ENCODE measurements around the gene SBF2.

GRCh38 chr11:10130875-10131274 is 163.1 kb downstream of the SBF2 start:
- TF ChIP-seq TAL1 (IDR thresholded peaks at IDR 0.05) (no peak), E2F4 (CRISPR knock-in tag; IDR thresholded peaks at IDR 0.05; ENCODE audit: low read depth) (no peak), TAF1 (IDR thresholded peaks at IDR 0.05; ENCODE audit: control insufficient read depth, extremely low read depth, insufficient read depth, low read length, severe bottlenecking) (no peak), DPF2 (IDR thresholded peaks at IDR 0.05) (no peak), RBBP5 (IDR thresholded peaks at IDR 0.05; ENCODE audit: borderline replicate concordance, insufficient read depth, low read length, poor library complexity, severe bottlenecking) (no peak), MED1 (CRISPR knock-in tag; IDR thresholded peaks at IDR 0.05; ENCODE audit: borderline replicate concordance) (no peak), PTBP1 (IDR thresholded peaks at IDR 0.05; ENCODE audit: low read depth, low read length) (no peak)
- TF ChIP-seq, protein P1, sequence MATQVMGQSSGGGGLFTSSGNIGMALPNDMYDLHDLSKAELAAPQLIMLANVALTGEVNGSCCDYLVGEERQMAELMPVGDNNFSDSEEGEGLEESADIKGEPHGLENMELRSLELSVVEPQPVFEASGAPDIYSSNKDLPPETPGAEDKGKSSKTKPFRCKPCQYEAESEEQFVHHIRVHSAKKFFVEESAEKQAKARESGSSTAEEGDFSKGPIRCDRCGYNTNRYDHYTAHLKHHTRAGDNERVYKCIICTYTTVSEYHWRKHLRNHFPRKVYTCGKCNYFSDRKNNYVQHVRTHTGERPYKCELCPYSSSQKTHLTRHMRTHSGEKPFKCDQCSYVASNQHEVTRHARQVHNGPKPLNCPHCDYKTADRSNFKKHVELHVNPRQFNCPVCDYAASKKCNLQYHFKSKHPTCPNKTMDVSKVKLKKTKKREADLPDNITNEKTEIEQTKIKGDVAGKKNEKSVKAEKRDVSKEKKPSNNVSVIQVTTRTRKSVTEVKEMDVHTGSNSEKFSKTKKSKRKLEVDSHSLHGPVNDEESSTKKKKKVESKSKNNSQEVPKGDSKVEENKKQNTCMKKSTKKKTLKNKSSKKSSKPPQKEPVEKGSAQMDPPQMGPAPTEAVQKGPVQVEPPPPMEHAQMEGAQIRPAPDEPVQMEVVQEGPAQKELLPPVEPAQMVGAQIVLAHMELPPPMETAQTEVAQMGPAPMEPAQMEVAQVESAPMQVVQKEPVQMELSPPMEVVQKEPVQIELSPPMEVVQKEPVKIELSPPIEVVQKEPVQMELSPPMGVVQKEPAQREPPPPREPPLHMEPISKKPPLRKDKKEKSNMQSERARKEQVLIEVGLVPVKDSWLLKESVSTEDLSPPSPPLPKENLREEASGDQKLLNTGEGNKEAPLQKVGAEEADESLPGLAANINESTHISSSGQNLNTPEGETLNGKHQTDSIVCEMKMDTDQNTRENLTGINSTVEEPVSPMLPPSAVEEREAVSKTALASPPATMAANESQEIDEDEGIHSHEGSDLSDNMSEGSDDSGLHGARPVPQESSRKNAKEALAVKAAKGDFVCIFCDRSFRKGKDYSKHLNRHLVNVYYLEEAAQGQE (IDR thresholded peaks at IDR 0.05; ENCODE audit: borderline replicate concordance): no peak
- TF ChIP-seq, protein P1 (CRISPR knock-in tag; IDR thresholded peaks at IDR 0.05; ENCODE audit: low read depth): no peak
- TF ChIP-seq, protein P2, sequence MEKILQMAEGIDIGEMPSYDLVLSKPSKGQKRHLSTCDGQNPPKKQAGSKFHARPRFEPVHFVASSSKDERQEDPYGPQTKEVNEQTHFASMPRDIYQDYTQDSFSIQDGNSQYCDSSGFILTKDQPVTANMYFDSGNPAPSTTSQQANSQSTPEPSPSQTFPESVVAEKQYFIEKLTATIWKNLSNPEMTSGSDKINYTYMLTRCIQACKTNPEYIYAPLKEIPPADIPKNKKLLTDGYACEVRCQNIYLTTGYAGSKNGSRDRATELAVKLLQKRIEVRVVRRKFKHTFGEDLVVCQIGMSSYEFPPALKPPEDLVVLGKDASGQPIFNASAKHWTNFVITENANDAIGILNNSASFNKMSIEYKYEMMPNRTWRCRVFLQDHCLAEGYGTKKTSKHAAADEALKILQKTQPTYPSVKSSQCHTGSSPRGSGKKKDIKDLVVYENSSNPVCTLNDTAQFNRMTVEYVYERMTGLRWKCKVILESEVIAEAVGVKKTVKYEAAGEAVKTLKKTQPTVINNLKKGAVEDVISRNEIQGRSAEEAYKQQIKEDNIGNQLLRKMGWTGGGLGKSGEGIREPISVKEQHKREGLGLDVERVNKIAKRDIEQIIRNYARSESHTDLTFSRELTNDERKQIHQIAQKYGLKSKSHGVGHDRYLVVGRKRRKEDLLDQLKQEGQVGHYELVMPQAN (IDR thresholded peaks at IDR 0.05; ENCODE audit: borderline replicate concordance): no peak
- TF ChIP-seq, protein P3, sequence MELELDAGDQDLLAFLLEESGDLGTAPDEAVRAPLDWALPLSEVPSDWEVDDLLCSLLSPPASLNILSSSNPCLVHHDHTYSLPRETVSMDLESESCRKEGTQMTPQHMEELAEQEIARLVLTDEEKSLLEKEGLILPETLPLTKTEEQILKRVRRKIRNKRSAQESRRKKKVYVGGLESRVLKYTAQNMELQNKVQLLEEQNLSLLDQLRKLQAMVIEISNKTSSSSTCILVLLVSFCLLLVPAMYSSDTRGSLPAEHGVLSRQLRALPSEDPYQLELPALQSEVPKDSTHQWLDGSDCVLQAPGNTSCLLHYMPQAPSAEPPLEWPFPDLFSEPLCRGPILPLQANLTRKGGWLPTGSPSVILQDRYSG (tag; conservative IDR thresholded peaks at IDR 0.05; ENCODE audit: low read depth): no peak
- TF ChIP-seq, protein P4, sequence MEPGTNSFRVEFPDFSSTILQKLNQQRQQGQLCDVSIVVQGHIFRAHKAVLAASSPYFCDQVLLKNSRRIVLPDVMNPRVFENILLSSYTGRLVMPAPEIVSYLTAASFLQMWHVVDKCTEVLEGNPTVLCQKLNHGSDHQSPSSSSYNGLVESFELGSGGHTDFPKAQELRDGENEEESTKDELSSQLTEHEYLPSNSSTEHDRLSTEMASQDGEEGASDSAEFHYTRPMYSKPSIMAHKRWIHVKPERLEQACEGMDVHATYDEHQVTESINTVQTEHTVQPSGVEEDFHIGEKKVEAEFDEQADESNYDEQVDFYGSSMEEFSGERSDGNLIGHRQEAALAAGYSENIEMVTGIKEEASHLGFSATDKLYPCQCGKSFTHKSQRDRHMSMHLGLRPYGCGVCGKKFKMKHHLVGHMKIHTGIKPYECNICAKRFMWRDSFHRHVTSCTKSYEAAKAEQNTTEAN (CRISPR knock-in tag; IDR thresholded peaks at IDR 0.05): no peak
